Head of caudate nucleus (tissue), 42 donors: Measurements from ENCODE around the gene DENND1C.
"Not testable (repeated sequence)": the region's sequence is repeated elsewhere in the genome, so short reads cannot be mapped to it uniquely, and the experiment has no call there.

Experiments used
- DNase-seq, 42 donors: peaks; one replicate each; pipeline versions ENCODE4 v3.0.0 to v3.0.0-alpha.2; 2020 to 2021; ENCODE audit warnings: mixed read lengths in 7 of 42
- intact Hi-C: fragments of 100-400 bp; cut with DNase I; formaldehyde crosslinking; loops from one replicate; pipeline ENCODE4 v1.15.0; 2022

Gene DENND1C

GRCh38 chr19:6431891-6432290 lies 49.7 kb downstream of the DENND1C start:
- no peak for DNase-seq
- intact Hi-C loops, result no loop called here

DNA sequence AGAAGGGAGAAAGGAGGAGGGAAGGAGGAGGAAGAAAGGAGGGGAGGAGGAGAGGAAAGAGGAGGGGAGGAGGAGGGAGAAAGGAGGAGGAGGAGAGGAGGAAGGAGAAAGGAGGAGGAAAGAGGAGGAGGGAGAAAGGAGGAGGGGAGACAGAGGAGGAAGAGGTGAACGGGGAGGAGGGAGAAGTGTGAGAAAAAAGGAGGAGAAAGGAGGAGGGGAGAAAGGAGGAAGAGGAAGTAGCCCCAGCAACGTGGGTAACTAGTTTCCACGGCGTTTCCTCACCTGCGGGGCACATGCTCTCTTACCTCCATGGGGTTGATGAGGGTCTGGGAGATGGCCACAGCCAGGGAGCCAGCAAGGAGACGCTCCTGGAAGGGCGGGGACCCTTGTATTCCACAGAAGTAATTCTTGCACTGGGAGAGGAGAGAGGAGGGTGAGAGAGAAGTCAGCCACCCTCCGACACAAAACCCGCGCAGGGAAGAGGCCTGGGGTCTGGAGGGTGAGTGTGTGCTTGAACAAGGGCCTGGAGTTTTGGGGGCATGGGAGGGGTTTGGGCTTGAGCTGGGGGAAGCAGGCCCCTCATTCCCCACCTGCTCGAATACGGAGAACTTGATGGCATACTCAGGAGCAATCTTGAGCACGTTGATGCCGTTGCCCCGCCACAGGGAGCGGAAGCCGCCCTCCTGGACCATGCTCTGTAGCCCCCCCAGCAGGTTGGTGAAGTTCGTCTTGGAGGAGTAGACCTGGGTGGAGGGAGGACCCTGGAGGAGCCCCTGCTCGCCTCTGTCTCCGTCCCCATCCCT lies 52.0 kb downstream of the DENND1C start:
- intact Hi-C loops, result no loop called here
- DNase-seq, result peak in 1 of 42 donors; percentile 2

DNA sequence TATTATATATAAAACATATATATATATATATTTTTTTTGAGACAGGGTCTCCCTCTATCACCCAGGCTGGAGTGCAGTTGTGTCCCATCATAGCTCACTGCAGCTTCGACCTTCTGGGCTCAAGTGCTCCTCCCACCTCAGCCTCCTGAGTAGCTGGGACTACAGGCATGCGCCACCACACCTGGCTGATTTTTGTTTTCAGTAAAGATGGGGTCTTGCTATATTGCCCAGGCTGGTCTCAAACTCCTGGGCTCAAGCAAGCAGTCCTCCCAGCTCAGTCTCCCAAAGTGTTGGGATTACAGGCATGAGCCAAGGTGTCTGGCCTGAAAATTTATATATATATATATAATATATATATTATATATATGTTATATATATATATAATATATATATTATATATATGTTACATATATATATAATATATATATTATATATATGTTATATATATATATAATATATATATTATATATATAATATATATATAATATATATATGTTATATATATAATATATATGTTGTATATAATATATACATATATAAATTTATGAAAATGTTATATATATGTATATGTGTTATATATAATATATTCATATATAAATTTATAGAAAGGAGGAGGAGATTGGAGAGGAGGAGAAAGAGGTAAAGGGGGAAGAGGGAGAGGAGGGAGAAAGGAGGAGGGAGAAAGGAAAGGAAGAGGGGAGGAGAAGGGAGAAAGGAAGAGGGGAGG lies 52.7 kb downstream of the DENND1C start:
- intact Hi-C loops, DNase-seq: not testable (repeated sequence)

DNA sequence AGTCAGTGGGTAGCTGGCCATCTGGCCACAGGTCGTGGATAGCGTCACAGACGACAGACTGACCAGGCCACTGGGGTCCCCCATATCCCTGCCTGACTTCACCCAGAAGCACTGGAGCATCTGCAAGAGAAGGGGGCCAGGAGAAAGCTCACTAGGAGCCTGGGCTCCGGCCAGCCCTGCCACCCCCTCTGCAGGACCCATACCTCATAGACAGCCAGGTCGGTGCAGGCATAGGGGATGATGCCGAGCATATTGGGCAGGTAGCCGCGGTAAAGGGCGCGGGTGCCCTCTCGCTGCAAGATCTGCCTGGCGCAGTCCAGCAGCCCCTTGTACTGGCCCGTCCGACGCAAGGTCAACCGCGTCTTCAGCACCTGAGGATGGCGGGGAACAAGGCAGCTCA lies 54.5 kb downstream of the DENND1C start:
- DNase-seq, result no peak
- intact Hi-C loops, result no loop called here

GRCh38 chr19:6425732-6426620 lies 55.6 kb downstream of the DENND1C start:
- DNase-seq, result peak in 1 of 42 donors; percentile 3
- intact Hi-C loops, result loop anchor here (2.0 kb wide), 1 partner anchor 33 kb away; the partner anchor contains the start of gene GTF2F1

- intact Hi-C loops, result loop anchor here (2.0 kb wide), 1 partner anchor 32 kb away; the partner anchor contains the start of gene GTF2F1
- DNase-seq, result peak; percentile 88 to 100 (median 100)
These were observed 56.5 kb downstream of the DENND1C start for GRCh38 chr19:6424939-6425731.

GRCh38 chr19:6424195-6424938 lies 57.2 kb downstream of the DENND1C start, which contains the start of gene KHSRP:
Gene KHSRP (minus strand): TSS chr19:6424811. CDS start chr19:6424701, 110 bp downstream.
- DNase-seq, result peak in 9 of 42 donors; percentile 4 to 98 (median 58)
- intact Hi-C loops, result loop anchor here (2.0 kb wide), 1 partner anchor 32 kb away; the partner anchor contains the start of gene GTF2F1

DNA sequence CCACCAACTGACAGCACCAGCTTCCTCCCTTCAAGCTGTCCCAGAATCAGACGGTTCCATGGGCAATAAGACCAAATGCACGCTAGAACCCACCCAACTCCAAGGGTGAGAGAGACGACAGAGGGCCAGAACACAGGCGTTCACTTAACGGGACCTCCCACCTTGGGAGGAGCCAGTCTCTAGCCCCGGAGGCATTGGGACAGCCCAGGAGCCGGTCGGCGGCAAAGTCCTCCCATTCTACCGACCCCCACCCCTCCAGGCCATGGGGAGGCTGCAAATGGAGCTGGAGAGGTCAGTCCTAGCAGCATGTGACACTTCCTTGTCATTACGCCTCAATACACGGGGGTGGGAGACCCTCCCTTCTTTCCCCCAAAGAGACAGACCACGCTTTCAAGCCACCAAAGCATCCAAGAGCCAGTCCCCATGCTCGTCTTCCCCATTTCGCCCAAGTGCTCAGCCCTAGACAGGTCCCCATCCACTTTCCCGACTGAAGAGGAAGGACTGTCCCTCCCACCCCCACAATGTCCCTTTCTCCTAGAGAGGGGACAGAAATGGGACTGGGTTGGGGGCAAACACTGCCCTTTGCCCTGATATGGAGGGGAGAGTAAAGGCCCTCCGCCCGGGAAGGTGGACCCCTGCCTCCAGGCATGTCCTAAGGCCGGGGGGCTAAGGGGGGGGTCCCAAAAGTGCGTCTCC lies 57.9 kb downstream of the DENND1C start:
- DNase-seq, result peak in 1 of 42 donors; percentile 31
- intact Hi-C loops, result loop anchor here (2.0 kb wide), 1 partner anchor 31 kb away; the partner anchor contains the start of gene GTF2F1

DNA sequence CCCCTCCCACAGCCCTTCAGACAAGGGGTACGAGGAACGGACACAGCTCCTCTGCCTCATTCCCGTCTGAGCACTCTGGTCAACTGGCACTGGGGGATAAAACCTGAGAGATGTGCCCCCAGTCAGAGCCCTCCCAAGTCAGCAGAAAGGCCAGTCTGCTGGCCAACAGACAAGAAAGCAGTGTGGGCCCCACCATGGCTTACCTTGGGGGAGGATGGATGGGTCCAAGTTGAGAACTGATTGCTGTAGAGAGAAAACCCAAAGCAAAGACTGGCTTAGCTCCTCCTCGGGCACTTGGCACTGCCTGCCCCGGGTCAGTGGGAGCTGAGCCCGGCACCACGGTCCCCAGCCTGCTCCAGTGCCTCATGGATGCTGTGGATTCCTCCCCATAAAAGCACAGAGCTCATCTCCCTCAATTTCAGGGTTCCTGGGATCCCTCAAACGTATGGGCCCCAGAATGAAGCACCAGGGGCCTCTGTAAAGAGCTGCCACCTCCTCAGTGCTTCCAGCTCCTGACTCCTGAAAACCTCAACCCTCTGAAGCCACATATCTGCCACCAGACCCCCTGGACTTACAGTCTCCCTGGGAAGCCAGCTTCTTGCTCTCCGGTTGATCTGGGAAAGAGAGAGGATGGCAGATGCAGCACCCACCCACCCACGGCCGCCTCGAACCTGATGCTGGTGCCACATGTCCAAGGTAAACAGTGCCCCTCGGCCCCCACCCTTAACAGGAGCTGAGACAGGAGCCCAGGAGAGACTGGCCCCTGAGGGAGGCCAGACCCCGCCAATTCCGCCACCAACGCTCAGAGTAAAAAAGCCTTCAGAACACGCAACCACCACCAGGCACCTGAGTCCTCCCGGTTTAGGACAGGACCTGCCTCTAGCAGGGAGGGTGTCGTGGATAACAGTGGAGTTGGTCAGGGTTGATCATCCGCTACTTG lies 60.2 kb downstream of the DENND1C start:
- DNase-seq, result no peak
- intact Hi-C loops, result no loop called here

DNA sequence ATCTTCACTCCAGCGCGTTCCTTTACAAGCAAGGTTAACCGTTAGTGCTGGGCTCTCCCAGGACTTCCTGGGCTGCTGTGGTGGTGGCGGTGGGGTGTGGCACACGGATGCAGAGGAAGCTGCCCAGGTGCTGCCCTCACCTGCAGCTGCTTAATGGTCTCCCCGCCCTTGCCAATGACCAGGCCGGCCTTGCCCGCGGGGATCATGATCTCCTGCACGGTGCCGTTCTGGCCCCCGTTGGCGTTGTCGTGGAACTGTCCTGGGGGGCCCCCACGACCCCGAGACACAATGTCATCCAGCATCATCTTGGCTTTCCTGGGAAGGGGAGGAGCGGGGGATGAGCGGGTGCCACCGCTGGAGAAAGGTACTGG lies 63.0 kb downstream of the DENND1C start:
- intact Hi-C loops, result no loop called here
- DNase-seq, result no peak

- peak in 40 of 42 donors; percentile 39 to 84 (median 66) for DNase-seq
- intact Hi-C loops, result no loop called here
These were observed 63.6 kb downstream of the DENND1C start for GRCh38 chr19:6417713-6418561.
